PC-3 (cell line): ENCODE results near the gene TSHB. TPM values are rescaled to one million over a fixed set of nuclear protein-coding genes. Genes with fewer than 3 reads are reported as not detected.
A peak's percentile ranks its signal among the peaks of the same experiment; 100 is the strongest.

Experiments
- ATAC-seq: fragments of 200-7000 bp; cut with Tn5 transposase; 2 replicates; pipeline ENCODE4 v1.9.1; 2020; ENCODE audit warnings: mild to moderate bottlenecking, moderate library complexity
- Bru-seq: library from RNA; stranded (reverse); fragments of 400-500 nt; gene quantifications from one replicate; lab custom pipeline; 2021; lab: Mats Ljungman, UMichigan
- BruChase-seq, 2 experiments: library from RNA; stranded (reverse); fragments of 400-500 nt; gene quantifications; one replicate each; lab custom pipeline; 2021; lab: Mats Ljungman, UMichigan
- BruUV-seq: library from RNA; stranded (reverse); fragments of 400-500 nt; replicated peaks from 2 replicates; lab custom pipeline; 2021; lab: Mats Ljungman, UMichigan
- CTCF ChIA-PET: fragments of 300-600 bp; sonication (Branson Sonifier 250); formaldehyde crosslinking; loops from one replicate; lab custom pipeline; 2022; ENCODE audit warnings: antibody characterized with exemption; lab: Charles Lee
- POLR2A ChIA-PET: fragments of 300-600 bp; sonication (Branson Sonifier 250); formaldehyde crosslinking; loops from one replicate; lab custom pipeline; 2022; ENCODE audit warnings: antibody characterized with exemption; ENCODE audit not compliant: unreplicated experiment; lab: Charles Lee
- DNase-seq: peaks from one replicate; pipeline ENCODE4 v3.0.0-alpha.2; 2015
- H2AFZ ChIP-seq: fragments of 300-600 bp; sonication (generic); 2 replicates; pipeline ENCODE4 v1.6.0; 2016; ENCODE audit warnings: antibody characterized with exemption, low read length
- H3F3A ChIP-seq: fragments of 300-600 bp; sonication (generic); one replicate; pipeline ENCODE4 v1.6.0; 2017; ENCODE audit warnings: antibody characterized with exemption, low read length, control low read depth, mild to moderate bottlenecking; ENCODE audit not compliant: unreplicated experiment
- H3K27ac ChIP-seq: fragments of 300-600 bp; sonication (generic); 2 replicates; pipeline ENCODE4 v1.5.1; 2016; ENCODE audit warnings: mild to moderate bottlenecking, low read length
- H3K27me3 ChIP-seq: fragments of 300-600 bp; sonication (generic); 2 replicates; pipeline ENCODE4 v1.6.1; 2016; ENCODE audit warnings: low read length, mixed read lengths
- H3K36me3 ChIP-seq: fragments of 300-600 bp; sonication (generic); 2 replicates; pipeline ENCODE4 v1.6.1; 2016; ENCODE audit warnings: low read depth, mixed run types, low read length, mixed read lengths
- H3K4me1 ChIP-seq: fragments of 300-600 bp; sonication (generic); 2 replicates; pipeline ENCODE4 v1.5.1; 2016; ENCODE audit warnings: low read length; ENCODE audit not compliant: insufficient read depth
- H3K4me2 ChIP-seq: fragments of 300-600 bp; sonication (generic); 2 replicates; pipeline ENCODE4 v1.6.0; 2016; ENCODE audit warnings: low read length
- H3K4me3 ChIP-seq: fragments of 300-600 bp; sonication (generic); 2 replicates; pipeline ENCODE4 v1.5.1; 2016; ENCODE audit warnings: mild to moderate bottlenecking, low read length, mixed read lengths
- H3K79me2 ChIP-seq: fragments of 300-600 bp; sonication (generic); 2 replicates; pipeline ENCODE4 v1.6.1; 2017; ENCODE audit warnings: low read length, mixed read lengths
- H3K9ac ChIP-seq: fragments of 300-600 bp; sonication (generic); 2 replicates; pipeline ENCODE4 v1.6.0; 2016; ENCODE audit warnings: mild to moderate bottlenecking, low read length
- H3K9me2 ChIP-seq: fragments of 300-600 bp; sonication (generic); replicated peaks from 2 replicates; pipeline ENCODE4 v1.6.1; 2016; ENCODE audit warnings: mixed run types, low read length, mixed read lengths
- H3K9me3 ChIP-seq: fragments of 300-600 bp; sonication (generic); 2 replicates; pipeline ENCODE4 v1.6.1; 2016; ENCODE audit warnings: low read length, mixed read lengths
- H4K20me1 ChIP-seq: fragments of 300-600 bp; sonication (generic); 2 replicates; pipeline ENCODE4 v1.6.1; 2016; ENCODE audit warnings: low read length, mixed read lengths
- CTCF ChIP-seq: fragments of 300-600 bp; sonication (generic); conservative IDR thresholded peaks from 2 replicates; pipeline ENCODE4 v1.5.1; 2017; ENCODE audit warnings: antibody characterized with exemption, low read depth, mild to moderate bottlenecking, low read length
- EZH2 ChIP-seq: fragments of 300-600 bp; sonication (generic); IDR thresholded peaks from one replicate; pipeline ENCODE4 v1.6.1; 2017; ENCODE audit warnings: antibody characterized with exemption, mild to moderate bottlenecking, low read length; ENCODE audit not compliant: unreplicated experiment
- EZH2phosphoT487 ChIP-seq: fragments of 300-600 bp; sonication (generic); IDR thresholded peaks from 2 replicates; pipeline ENCODE4 v1.6.1; 2018; ENCODE audit warnings: mild to moderate bottlenecking, antibody characterized with exemption, low read length, borderline replicate concordance
- intact Hi-C: fragments of 100-400 bp; cut with micrococcal nuclease; formaldehyde crosslinking; loops from 2 replicates; pipeline ENCODE4 v1.9.0; 2023
- long read RNA-seq: library from polyadenylated mRNA; unstranded; transcript quantifications from one replicate; pipeline ENCODE4 v2.0.0, GENCODE V29; 2021; ENCODE audit not compliant: unreplicated experiment
- total RNA-seq: library from RNA; depleted of rRNA; stranded (reverse); fragments of >200 nt; gene quantifications from 2 replicates; pipeline ENCODE4 v1.2.3, GENCODE V29; 2014; rRNA removed

Gene TSHB
- total RNA-seq (not detected in 2 replicates), Bru-seq, nascent RNA (not detected), BruChase-seq, experiment 1, labeled RNA remaining after a 6-hour chase (not detected), BruChase-seq, experiment 2, labeled RNA remaining after a 2-hour chase (not detected)
- long read RNA-seq: 0 reads

DNA sequence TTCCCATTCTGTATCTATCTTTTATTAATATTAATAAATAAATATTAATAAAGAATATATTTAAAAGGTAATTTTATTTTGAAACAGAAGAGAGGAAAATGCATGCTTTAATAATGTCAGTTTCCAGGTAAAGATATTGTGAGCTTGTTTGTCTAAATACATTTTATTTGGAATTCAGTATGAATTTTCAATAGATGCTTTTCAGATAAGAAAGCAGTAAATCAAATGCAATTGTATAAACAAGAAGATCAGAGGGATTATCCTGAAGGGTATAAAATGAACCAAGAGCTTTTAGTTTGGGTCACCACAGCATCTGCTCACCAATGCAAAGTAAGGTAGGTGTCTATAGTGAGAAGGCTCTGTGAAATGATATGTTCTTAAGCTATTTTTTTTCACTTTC lies at the start of gene TSHB:
Gene TSHB (plus strand): TSS at position 301 of the 400 bp plus-strand sequence. CDS start 3,537 bp downstream, outside the sequence.
- no peaks in the 10 kb centered on the region for H3F3A ChIP-seq
- intact Hi-C loops: no loop called here
- POLR2A ChIA-PET: no interaction called here

DNA sequence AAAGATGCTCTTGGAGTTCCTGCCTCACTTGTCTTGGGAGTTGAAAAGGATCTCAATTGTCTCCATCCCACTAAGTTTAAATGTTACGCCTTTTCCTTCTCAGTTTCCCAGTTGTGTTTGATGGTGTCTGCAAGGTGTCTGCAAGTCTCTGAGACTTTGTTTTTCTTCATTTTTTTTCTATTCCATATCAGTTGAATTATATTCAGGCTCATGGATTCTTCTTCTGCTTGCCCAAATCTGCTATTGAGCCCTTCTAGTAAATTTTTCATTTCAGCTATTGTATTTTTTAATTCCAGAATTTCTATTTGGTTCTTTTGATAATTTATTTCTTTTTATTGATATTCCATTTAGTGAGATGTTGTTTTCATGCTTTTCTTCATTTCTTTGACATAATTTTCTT lies 47.4 kb upstream of the TSHB start:
- Histone ChIP-seq H3K4me1 (no peaks in the 10 kb centered on the region), H3F3A (no peaks in the 10 kb centered on the region), H3K4me3 (no peak overlapping the region), H3K36me3 (no peaks in the 10 kb centered on the region), H4K20me1 (no peaks in the 10 kb centered on the region), H3K9me2 (no peaks in the 10 kb centered on the region), H3K4me2 (no peak overlapping the region), H3K27ac (no peak overlapping the region), H3K9ac (no peak overlapping the region), H3K79me2 (no peaks in the 10 kb centered on the region), H2AFZ (no peak overlapping the region), H3K9me3 (no peaks in the 10 kb centered on the region), H3K27me3 (no peaks in the 10 kb centered on the region)
- POLR2A ChIA-PET: no interaction called here
- no TSS peak for BruUV-seq
- no peak for TF ChIP-seq EZH2phosphoT487
- TF ChIP-seq EZH2: no peak
- no peak for TF ChIP-seq CTCF
- intact Hi-C loops: no loop called here
- CTCF ChIA-PET: no interaction called here
- ATAC-seq: no peak
- no peak for DNase-seq

More for the DNA sequence above, at the start of gene TSHB:
- ATAC-seq (no peak), DNase-seq (no peak)
- H3K4me2 ChIP-seq: no peak within 1 kb of the TSS
- H3K9me2 ChIP-seq: no peaks in the 10 kb centered on the region
- no peak for TF ChIP-seq EZH2
- no peak for TF ChIP-seq EZH2phosphoT487
- TF ChIP-seq CTCF: no peak
- CTCF ChIA-PET: interaction anchor here (0.8 kb wide), 1 partner anchor 12 kb away, joined by 4 read pairs; no protein-coding TSS in a partner anchor
- no peaks in the 10 kb centered on the region for H3K36me3 ChIP-seq
- H4K20me1 ChIP-seq: no peaks in the 10 kb centered on the region
- no TSS peak for BruUV-seq
- H3K79me2 ChIP-seq: no peaks in the 10 kb centered on the region
- peaks cover 14% of the 10 kb centered on the region; the same call in 1 of the 2 replicates for H3K27me3 ChIP-seq
- no peaks in the 10 kb centered on the region for H3K9me3 ChIP-seq
- no peak within 1 kb of the TSS for H3K4me3 ChIP-seq
- no peak within 1 kb of the TSS for H3K9ac ChIP-seq
- H3K27ac ChIP-seq: no peak within 1 kb of the TSS
- no peaks in the 10 kb centered on the region for H3K4me1 ChIP-seq
- H2AFZ ChIP-seq: no peak within 1 kb of the TSS

DNA sequence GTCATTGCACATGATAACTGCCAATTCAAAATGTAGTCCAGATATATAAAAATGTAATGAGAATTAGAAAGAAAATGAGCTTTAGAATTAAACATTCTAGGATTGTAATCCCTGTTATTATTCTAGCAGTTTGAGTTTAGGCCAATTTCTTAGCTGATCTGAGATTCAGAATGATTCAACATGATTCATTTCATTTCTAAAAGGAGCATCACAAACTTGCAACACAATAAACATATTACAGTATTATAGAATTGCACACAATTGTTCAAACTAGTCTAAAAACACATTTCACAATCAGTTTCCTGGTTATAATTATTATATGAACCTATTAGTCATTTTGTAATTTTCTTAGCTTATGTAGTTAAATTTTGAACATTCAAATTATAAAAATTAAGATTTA lies 43.3 kb upstream of the TSHB start:
- H3K9ac ChIP-seq: no peak overlapping the region
- BruUV-seq: no TSS peak
- TF ChIP-seq CTCF (no peak), EZH2phosphoT487 (no peak), EZH2 (no peak)
- no peaks in the 10 kb centered on the region; the same call in 1 of the 2 replicates for H3K36me3 ChIP-seq
- H3K4me3 ChIP-seq: no peak overlapping the region
- no peaks in the 10 kb centered on the region for H3F3A ChIP-seq
- H3K9me3 ChIP-seq: peaks cover 7% of the 10 kb centered on the region; the same call in 1 of the 2 replicates
- ChIA-PET CTCF (no interaction called here), POLR2A (no interaction called here)
- no peaks in the 10 kb centered on the region for H3K9me2 ChIP-seq
- no peak overlapping the region for H3K4me2 ChIP-seq
- DNase-seq (peak; percentile 39), ATAC-seq (no peak)
- no peak overlapping the region for H3K27ac ChIP-seq
- H4K20me1 ChIP-seq: no peaks in the 10 kb centered on the region
- no peak overlapping the region for H2AFZ ChIP-seq
- intact Hi-C loops: no loop called here
- H3K4me1 ChIP-seq: no peaks in the 10 kb centered on the region
- no peaks in the 10 kb centered on the region for H3K79me2 ChIP-seq
- no peaks in the 10 kb centered on the region for H3K27me3 ChIP-seq
